HepG2 (cell line): ENCODE measurements around the gene VDAC1.

Source experiments
- CTCF ChIP-seq: sonication (generic); formaldehyde crosslinking; IDR thresholded peaks from 2 replicates; pipeline ENCODE4 v1.5.0; 2020; ENCODE audit warnings: mild to moderate bottlenecking, missing genetic modification reagents, moderate library complexity
- HDAC2 ChIP-seq: sonication (generic); formaldehyde crosslinking; IDR thresholded peaks from 2 replicates; pipeline ENCODE4 v1.4.0; 2020; ENCODE audit warnings: missing genetic modification reagents
- MYNN ChIP-seq: sonication (generic); formaldehyde crosslinking; IDR thresholded peaks from 2 replicates; pipeline ENCODE4 v1.4.0; 2020; ENCODE audit warnings: mild to moderate bottlenecking, low read depth, missing genetic modification reagents
- TAF1 ChIP-seq: sonication (generic); formaldehyde crosslinking; IDR thresholded peaks from 2 replicates; pipeline ENCODE4 v1.4.0; 2020; ENCODE audit warnings: missing genetic modification reagents
- ZNF562 ChIP-seq: sonication (generic); formaldehyde crosslinking; IDR thresholded peaks from 2 replicates; pipeline ENCODE4 v1.8.0; 2022; ENCODE audit warnings: missing genetic modification reagents, borderline replicate concordance

GRCh38 chr5:134025786-134026185 lies 21.0 kb upstream of the VDAC1 start:
- TF ChIP-seq HDAC2 (no peak), TAF1 (CRISPR knock-in tag) (no peak), MYNN (CRISPR knock-in tag) (no peak), ZNF562 (CRISPR knock-in tag) (no peak), CTCF (CRISPR knock-in tag) (no peak)
